Activated CD4-positive, alpha-beta T cell treated with anti-CD3 and anti-CD28 coated beads, Interleukin-2, amount 50 U/mL, for 1 hour (primary cell): ENCODE data around the gene AGBL4.
"Not testable (repeated sequence)": the region's sequence is repeated elsewhere in the genome, so short reads cannot be mapped to it uniquely, and the experiment has no call there.

Experiments used
- DNase-seq: peaks from one replicate; pipeline ENCODE4 v3.0.0-alpha.2; 2020

Gene AGBL4

DNA sequence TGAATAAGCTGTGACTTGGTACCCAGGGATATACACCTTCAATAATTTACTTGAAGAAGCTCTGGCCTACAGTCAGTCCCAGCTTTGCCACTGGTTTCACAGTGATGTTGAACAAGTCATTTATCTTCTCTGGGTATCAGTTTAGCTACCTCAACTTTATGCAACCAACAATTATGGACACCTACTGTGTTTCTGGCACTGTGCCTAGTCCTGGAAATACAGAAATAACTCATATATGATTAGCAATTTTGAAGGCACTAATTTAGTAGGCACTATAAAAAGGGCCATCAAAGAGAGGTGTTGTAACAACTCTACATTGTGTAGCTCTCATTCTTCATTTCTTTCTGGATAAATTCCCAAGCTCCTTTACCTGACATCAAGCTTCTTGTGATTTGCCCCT, 1463.2 kb downstream of the AGBL4 start:
- no peak for DNase-seq

DNA sequence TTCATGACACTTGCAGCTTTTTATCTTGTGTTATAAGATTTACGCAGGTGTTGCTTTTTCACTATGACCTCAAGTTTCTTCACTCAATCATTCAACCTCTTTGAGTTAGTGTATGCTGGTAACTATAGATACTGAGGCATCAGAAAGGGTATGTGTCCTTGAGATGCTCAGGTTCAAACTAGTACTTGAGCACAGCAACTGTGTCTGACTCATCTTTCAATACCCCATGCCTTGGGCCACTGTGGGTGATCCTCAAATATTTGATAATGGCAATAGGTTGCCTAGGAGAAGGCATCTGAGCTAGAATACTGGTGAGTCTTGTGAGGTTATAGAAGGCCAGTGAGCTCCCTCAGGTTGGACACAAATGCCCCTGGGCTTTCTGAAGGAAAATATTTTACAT, 1463.6 kb downstream of the AGBL4 start:
- DNase-seq = no peak

DNA sequence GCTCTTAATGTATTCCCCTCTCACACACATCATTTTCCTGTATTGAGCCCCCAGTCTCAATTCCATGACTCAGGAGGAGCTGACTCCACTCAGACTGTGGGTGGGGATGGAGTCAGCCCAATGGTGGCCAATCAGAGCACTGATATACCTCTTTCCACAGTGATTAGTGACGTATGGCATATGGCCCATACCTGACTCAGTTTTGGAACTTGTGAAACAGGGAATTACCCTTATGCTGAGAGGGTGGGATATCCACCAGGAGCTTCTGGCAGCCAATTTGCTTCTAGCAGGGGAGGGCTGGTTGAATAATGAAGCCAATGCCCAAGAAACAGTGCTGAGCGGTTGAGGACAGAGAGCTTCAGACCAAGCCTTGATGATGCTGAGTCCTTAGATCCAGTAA, 1465.4 kb downstream of the AGBL4 start:
- DNase-seq = no peak

DNA sequence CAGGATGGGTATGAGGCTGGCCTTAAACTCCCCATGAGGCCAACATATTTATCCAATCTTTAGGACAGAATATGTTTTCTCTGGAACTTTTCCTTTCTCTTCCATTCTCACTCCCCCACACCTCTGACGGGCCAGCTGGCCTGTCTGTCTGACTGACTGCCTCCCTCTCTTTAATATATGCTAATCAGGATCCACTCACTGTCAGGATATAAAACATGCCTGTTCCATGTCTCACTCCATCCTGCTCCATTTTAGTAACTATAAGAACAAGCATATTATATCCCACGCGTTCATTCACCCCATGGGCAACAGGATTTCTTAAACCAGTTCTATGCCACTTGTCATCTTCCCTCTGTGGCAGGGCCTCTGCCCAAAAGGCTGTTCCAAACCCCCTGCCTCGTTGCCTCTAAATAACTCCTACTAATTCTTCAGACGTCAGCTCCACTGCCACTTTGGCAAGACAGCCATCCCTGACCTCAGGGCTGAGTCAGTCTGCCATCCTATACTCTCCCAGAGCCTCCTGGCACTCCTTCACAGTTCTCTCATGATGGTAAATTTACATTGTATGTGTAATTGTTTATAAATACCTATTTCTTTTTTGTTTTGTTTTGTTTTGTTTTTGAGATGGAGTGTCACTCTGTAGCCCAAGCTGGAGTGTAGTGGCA, 1467.4 kb downstream of the AGBL4 start:
- no peak for DNase-seq

DNA sequence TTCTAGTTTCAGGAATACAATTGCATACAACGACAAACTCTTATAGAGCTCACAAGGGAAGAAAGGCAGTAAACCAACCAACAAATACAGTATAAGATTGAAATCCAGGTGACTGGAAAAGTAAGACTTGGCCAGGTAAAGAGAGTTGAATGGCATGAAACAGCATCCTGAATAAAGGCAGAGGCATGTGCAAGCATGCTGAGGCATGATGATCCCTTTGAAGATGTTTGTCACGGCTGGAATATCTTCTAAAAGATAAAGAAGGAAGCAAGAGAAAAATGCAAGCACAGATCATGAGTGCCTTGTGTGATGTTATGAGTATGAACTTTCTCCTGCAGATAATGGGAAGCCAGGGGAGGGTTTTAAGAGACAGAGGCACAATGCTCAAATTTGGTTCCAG, 1468.5 kb downstream of the AGBL4 start:
- DNase-seq = no peak

DNA sequence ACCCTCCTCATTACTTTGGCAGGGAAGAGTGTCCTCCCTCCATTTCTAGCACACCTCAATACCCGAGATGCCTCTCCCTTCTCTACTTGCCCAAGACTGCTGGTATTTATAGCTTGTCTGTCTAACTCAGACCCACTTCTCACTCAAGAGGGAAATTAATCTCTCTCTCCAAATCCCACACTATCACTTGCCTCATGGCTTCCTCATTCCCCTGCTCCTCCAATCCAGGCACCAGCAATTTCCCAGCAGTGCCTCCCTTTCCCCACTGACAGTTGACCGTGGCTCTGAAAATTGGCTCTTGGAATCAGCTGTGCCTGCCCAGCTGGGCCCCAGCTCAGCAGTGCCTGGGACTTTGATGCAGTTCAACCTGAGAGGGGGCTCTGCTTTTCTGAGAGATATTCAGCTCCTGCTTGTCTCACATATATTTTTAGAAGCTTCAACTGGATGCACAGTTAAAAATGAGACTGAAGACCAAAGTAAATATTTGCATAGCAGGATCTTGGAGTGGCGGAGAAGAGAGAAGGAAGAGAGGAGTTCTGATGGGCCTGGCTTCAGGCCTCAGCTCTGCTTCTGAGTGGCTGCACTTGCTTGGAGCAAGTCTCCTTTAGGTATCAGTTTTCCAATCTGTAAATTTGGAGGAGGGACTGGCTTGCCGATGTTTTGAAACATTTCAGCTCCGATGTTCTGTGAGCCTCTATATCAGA, 1470.7 kb downstream of the AGBL4 start:
- DNase-seq = no peak

DNA sequence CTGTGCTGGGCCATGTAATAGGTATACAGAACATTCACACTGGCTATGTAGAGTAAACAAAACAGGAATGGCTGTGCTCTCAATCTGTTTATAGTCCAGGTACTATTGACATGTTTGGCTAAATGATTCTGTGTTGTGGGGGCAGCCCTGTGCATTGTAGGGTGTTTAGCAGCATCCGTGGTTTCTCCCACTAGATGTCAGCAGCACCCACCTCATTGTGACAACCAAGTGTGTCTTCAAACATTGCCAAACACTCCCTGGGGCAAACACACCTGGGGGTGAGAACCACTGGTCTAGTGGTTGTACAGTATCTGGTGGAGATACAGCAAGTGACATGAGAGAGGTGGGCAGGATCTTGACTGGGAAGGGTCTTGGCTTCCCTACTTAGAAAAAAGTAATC, 1471.3 kb downstream of the AGBL4 start:
- DNase-seq = no peak

DNA sequence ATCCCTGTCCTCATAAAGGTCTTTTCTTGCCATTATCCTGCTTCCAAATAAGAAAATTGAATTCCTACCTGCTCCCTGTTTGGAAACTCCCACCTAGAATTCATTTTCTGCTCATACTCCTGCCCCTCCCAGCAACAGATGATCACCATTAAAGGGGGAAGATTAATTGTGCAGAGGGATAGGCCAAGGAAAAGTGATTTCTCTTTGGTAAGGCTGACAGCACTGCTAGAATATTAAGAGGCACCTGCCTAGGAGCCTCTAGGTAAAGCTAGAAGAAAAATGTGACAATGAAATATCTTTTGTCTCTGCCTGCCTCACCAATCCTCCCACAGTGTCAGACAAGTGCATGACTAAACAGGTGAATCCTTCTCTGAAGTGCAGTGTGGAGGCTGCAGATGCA, 1474.8 kb downstream of the AGBL4 start:
- DNase-seq = no peak

DNA sequence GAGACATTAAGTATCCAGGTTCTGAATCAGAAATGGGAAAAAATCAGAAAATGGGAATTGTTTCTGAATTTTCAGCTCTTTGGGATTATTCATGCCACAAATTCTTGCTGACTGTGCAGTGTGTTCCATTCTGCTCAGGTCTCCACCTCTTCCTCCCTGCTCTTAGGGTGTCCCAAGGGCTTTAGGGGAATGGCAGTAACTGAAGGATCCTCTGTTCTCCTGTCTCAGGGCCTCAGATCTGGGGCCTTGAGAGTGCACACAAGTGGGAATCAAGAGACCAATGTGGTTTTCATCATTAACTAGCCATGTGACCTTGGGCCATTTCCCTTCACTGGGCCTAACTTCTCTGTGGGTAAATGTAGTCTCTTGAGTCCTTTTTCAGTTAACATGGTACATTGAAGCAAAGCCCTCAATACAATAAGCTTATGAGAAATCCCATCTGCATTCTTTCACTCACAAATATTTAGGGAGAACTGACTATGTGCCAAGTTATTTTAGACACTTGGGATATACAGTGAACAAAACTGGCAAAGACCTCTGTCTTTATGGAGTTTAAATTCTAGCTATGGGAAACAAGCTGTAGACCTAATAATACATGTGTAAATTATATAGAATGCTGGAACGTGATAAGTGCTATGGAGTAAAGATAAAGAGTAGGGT, 1476.1 kb downstream of the AGBL4 start:
- DNase-seq = no peak

DNA sequence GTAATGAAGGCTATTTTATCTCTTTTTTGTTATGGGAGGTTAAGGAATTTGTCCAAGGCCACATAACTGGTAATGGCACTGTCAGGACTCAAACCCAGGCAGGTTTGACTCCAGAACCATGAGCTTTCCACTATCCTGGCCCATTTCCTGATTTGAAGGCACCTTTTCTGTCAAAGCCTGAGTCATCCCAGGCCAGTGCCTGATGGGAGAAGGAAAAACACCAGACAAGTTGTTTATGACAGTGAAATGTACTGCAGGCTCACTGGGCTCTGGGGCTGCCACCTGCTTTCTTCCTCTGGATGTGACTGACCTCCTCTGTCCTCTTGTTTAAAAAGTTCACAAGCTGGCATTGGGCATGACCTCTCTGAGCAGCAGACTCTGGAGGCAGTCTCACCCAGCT, 1479.9 kb downstream of the AGBL4 start:
- DNase-seq = no peak

DNA sequence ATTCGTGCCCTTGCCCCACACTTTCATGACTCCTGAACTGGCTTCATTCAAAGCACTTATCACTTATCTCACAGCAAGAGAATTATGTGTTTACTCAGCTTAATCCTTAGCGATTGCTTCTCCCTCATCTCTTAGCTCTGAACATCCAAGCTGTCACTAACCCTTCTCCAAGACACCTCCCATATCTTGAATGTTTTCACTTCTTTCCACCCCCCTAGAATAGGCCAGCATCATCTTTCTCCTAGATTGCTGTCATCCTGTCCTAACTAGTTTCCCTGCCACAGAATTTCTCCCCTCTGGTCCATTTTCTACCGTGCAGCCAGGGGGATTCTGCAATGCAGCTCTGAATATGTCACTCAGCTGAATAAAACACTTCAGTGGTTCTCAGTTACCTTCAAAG, 1483.2 kb downstream of the AGBL4 start:
- no peak for DNase-seq

DNA sequence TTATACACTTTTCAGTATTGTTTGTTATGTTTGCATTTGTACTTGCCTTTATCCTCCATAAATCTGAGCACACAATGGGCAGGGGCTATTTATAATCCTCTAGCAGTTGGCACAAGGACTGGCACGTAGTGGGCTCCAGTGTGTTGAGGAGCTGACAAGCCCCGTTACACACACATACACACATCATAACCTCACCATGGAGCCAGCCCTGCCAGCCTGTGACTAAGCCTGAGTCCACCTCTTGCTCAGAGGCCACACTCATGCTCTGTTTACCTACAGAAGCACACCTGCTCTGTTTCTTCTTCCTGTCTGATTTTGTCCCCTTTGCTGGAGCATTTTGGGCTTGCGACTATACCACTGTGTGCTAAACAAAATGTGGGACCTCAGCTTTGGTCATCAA, 1487.3 kb downstream of the AGBL4 start:
- DNase-seq = no peak

DNA sequence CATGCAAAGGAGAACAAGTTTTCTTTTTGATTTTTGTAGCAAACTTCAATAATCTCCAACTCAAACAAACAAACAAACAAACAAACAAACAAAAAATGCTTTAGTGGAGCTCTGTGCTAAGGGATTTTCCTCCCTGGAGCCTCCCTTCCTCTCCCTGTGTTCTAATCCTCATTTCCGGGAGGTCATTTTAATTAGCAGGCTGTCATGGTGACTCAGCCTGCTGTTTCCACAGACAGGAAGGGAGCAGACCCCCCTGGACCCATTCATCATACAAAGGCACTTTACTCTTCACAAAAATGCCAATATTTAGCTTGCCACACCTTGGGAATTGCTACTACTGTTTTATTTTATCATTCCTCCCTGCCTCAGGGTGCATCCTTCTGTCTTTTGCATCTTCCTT, 1490.8 kb downstream of the AGBL4 start:
- no peak for DNase-seq

DNA sequence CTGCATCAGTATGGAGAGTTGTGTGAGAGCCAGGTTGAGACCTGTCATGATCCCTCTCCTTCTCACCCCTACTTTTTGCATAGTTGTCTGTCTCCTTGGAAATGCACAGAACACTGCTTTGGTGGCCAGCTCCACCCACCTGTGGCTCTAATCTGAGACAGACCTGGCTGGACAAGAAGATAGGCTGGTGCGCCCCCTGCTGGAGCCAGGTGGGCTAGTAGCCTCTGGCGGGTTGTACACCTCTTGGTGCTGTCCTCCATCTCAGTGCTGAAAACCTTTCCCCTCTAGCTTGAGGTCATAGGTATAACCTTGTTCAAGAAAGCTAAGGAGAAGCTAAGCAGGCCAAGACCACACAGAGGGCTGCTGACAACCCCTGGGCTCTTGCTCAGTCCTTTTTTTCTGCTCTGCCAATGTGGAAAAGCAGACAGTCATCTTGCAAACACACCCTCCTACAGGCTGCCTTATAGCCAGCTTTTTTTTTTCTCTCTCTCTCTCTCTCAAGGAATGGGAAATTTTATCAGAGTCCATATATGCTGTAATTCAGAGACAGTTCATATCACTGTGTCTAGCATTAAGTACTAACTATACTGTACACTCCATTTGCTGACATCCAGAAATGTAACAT, 1492.9 kb downstream of the AGBL4 start:
- peak; percentile 9 for DNase-seq

DNA sequence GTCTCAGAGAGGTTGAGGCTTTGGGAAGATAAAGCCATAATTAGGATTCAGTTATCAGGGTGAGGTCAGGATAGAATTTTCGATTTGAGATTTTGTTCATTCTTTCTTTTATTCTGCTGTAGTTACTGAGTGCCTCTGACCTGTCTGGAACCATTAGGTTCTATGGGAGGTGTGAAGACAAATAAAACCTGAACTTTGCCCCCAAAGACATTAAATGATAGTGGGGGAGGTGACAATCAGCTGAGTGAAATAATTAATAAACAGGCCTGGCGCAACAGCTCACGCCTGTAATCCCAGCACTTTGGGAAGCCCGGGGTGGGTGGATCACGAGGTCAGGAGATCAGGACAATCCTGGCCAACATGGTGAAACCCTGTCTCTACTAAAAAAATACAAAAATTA, 1496.7 kb downstream of the AGBL4 start:
- no peak for DNase-seq

DNA sequence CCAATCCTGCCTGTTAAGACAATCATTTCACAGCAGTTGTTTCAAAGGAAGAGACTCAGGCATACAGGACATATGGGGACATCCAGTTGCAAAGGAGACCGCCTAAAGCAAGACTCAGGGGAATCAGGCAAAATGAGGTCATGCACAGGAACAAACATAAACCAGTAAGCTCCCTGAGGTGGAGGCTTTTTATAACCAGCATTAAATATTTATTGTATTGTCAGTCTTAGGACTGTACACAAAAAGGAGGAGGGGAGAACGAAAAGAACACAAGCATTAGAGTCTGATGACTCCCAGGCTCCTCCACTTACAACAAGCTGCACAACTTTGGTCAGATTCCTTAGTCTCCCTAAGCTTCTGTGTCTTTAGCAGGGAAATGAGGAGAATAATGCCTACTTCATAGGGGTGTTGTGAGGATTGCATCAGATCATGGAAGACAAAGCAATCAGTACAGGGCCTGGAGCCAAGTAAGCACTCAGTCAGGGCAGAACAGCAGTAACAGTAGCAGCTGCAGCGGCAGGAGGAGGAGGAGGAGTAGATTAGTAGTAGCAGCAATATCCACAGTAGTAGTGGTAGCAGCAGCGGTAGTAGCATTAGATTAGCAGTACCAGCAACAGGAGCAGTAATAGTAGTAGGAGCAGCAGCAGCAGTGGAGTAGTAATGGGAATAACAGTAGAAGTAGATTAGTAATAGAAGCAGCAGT, 1497.6 kb downstream of the AGBL4 start:
- no peak for DNase-seq

DNA sequence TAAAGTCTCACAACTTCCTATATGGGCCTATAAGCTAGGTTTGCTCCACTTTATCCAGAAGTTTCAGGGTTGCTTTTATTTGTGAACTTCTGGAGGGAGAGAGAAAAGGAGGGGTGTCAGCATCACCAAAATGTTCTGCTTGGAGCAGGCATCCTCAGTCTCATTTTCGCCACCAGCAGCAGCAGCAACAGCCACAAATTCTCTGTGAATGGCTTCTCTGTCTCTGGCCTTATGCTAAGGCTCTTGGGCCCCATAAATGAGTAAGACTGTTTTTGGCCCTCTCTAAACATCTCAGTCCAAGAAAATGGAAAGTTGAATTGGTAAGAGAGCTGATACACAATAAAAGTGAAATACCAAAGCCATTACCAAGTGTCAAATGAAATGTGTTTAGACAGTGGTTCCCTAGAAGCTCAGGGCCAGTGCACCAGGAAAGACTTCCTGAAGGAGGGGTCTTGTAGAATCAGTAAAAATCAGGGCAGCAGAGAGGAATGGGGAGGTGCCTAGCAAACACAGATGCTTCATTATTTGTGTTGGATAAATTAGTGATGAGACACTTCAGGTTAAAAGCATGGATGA, 1498.8 kb downstream of the AGBL4 start:
- DNase-seq = no peak

DNA sequence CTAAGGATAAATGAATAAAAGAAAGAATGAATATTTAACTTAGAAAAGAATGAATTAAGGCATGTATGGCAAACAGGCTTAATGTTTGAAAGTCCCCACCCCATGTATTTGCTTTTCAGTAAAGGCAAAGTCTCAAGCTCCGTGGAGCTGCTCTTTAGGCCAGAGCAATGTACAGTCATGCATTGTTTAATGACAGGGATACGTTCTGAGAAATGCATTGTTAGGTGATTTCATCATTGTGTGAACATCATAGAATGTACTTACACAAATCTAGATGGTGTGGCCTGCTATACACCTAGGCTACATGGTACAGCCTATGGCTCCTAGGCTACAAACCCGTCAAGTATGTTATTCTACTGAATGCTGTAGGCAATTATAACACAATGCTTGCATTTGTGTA, 1500.2 kb downstream of the AGBL4 start:
- DNase-seq = no peak

DNA sequence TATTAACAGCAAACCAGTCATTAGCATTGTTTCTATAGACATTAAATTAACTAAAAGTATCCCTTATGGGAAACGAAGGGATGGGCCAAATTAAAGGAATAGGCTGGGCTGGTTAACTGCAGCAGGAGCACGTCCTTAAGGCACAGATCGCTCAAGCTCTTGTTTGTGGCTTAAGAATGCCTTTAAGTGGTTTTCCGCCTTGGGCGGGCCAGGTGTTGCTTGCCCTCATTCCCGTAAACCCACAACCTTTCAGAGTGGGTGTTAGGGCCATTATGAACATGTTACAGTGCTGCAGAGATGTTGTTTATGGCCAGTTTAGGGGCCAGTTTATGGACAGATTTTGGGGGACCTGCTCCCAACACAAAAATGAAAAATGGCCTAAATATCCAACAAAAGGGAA, 1503.9 kb downstream of the AGBL4 start:
- not testable (repeated sequence) for DNase-seq

DNA sequence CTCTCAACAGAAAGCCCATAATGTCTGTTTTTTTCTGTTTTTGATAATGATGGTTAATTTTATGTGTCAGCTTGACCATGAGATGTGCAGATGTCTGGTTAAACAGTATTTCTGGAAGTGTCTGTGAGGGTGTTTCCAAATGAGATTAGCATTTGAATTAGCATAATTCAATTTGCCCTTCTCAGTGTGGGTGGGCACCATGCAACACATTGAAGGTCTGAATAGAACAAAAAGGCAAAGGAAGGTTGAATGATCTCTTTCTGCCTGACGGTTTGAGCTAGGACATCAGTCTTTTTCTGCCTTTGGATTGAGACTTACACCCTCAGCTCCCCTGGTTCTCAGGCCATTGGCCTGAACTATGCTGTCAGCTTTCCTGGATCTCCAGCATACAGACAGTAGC, 1516.9 kb downstream of the AGBL4 start:
- no peak for DNase-seq

DNA sequence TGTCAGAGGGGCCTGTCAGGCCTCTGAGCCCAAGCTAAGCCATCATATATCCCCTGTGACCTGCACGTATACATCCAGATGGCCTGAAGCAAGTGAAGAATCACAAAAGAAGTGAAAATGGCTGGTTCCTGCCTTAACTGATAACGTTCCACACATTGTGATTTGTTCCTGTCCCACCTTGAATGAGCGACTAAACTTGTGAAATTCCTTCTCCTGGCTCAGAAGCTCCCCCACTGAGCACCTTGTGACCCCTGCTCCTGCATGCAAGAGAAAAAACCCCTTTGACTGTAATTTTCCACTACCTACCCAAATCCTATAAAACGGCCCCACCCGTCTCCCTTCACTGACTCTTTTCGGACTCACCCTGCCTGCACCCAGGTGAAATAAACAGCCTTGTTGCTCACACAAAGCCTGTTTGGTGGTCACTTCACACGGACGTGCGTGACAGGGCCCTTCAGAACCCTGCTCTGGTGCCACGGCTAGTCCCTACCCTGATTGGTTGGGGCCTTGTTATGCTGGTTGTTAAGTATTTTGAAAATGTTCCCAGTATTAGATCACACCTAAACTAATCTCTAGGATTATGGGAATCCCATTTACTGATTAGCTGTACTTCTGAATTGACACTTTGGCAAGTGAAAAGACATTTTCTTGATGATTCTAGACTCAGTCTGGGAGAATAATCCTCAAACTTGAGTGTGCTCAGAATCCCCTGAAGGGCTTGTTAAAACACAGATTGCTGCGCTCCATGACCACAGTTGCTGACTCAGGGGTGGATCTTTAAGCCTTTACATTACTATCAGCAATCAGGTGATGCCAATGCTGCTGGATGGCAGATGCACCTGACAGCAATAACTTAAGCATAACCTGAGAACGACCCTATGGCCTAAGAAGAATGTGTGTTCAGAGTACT, 1523.0 kb downstream of the AGBL4 start:
- no peak for DNase-seq

DNA sequence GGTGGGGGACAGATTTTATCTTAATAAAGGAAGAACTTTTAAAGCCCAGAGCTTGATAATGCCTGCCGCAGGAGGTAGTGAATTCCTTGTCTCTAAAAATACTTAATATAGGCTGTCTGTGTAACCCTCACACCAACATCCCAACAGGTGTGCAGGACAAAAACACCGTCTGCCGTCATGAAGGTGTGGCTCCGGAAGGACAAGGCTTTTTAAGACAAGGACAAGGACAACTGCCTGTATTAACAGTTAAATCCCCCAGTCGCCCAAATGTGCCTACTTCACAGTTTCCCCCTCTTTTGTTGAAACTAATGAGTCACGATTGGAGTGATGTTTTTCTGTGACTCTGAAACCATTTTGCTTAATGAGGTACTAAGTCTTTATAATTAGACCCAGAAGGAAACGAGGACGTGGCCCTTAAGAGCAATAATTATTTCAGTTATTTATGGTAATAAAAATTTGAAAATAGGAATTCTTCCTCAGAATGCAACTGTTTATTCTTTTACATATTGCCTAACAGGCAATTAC, 1524.5 kb downstream of the AGBL4 start:
- no peak for DNase-seq
